Mucosa of descending colon (tissue), 3 donors: ENCODE results near the gene FAM171A1. TPM values are rescaled to one million over a fixed set of nuclear protein-coding genes. Genes with fewer than 3 reads are reported as not detected.
A peak's percentile ranks its signal among the peaks of the same experiment; 100 is the strongest.
"Not testable (repeated sequence)": the region's sequence is repeated elsewhere in the genome, so short reads cannot be mapped to it uniquely, and the experiment has no call there.

Experiments
- ATAC-seq: fragments of 200-7000 bp; cut with Tn5 transposase; one replicate; pipeline ENCODE4 v1.9.1; 2020; ENCODE audit warnings: mild to moderate bottlenecking, moderate library complexity
- DNase-seq, 3 donors: peaks; one replicate each; pipeline ENCODE4 v3.0.0-alpha.2; 2020
- H3K36me3 ChIP-seq: fragments of 200-600 bp; one replicate; pipeline ENCODE4 v1.8.0; 2021; ENCODE audit warnings: low read depth, mild to moderate bottlenecking
- H3K4me1 ChIP-seq: fragments of 200-600 bp; one replicate; pipeline ENCODE4 v1.8.0; 2021; ENCODE audit warnings: low read depth, mild to moderate bottlenecking
- H3K4me3 ChIP-seq: fragments of 200-600 bp; one replicate; pipeline ENCODE4 v1.8.0; 2021; ENCODE audit warnings: mild to moderate bottlenecking
- H3K9me3 ChIP-seq: fragments of 200-600 bp; one replicate; pipeline ENCODE4 v1.8.0; 2021; ENCODE audit warnings: mild to moderate bottlenecking
- CTCF ChIP-seq: fragments of 200-600 bp; IDR thresholded peaks from one replicate; pipeline ENCODE4 v1.8.0; 2022; ENCODE audit warnings: antibody characterized with exemption, mild to moderate bottlenecking
- intact Hi-C, 2 donors: fragments of 100-400 bp; cut with DNase I in 1 of 2; cut with micrococcal nuclease in 1 of 2; formaldehyde crosslinking; loops; one replicate each; pipeline versions ENCODE4 v1.11.0 to v1.11.1; 2022; cut with DNase I, micrococcal nuclease
- total RNA-seq, 3 donors: library from RNA; stranded (reverse); fragmentation: NEBNext Ultra II Directional in 2 of 3; extraction: Animal tissue kit (Norgen Biotek cat#: 25700) in 2 of 3; gene quantifications; one replicate each; pipeline versions ENCODE4 v1.2.1 to v1.2.4, GENCODE V29; 2021 to 2023
- donor health status: DM: no; HTN: no; CAD: no; lungs with moderate emphysema.
- donor health status: DM: no; HTN: no; CAD: no.
- donor health status: DM: no; HTN: yes; CAD: no.

The FAM171A1 gene
- total RNA-seq, 3 donors from 2014 or later = 33.7 to 60.7 (median 50.4) TPM

- TF ChIP-seq CTCF = no peak
- Histone ChIP-seq H3K9me3 (no peaks in the 10 kb centered on the region), H3K36me3 (no peaks in the 10 kb centered on the region), H3K4me1 (no peaks in the 10 kb centered on the region), H3K4me3 (no peak overlapping the region)
- intact Hi-C loops = loop anchor here in 1 of 2 donors (10.0 kb wide), 1 partner anchor 164 kb away; the partner anchor contains the start of gene FAM171A1
- DNase-seq (no peak), ATAC-seq (no peak)
Measured at GRCh38 chr10:15210521-15210920, 160.6 kb downstream of the FAM171A1 start.

- intact Hi-C loops = loop anchor here in 1 of 2 donors (10.0 kb wide), 1 partner anchor 165 kb away; the partner anchor contains the start of gene FAM171A1
- ATAC-seq (peak; percentile 82), DNase-seq (peak in 2 of 3 donors; percentile 71 to 97)
- no peaks in the 10 kb centered on the region for H3K36me3 ChIP-seq
- peak; percentile 76 for TF ChIP-seq CTCF
- H3K9me3 ChIP-seq = no peaks in the 10 kb centered on the region
- no peaks in the 10 kb centered on the region for H3K4me1 ChIP-seq
- no peak overlapping the region for H3K4me3 ChIP-seq
Measured at GRCh38 chr10:15209827-15210509, 161.1 kb downstream of the FAM171A1 start.

GRCh38 chr10:15208221-15208620 lies 162.9 kb downstream of the FAM171A1 start:
- Histone ChIP-seq H3K9me3 (no peaks in the 10 kb centered on the region), H3K4me1 (no peaks in the 10 kb centered on the region), H3K4me3 (no peak overlapping the region), H3K36me3 (no peaks in the 10 kb centered on the region)
- intact Hi-C loops = no loop called here
- no peak for TF ChIP-seq CTCF
- ATAC-seq (no peak), DNase-seq (no peak)

- ATAC-seq, H3K9me3 ChIP-seq, H3K4me1 ChIP-seq, DNase-seq, H3K4me3 ChIP-seq, H3K36me3 ChIP-seq, intact Hi-C loops: not testable (repeated sequence)
Measured at GRCh38 chr10:15207410-15207809, 163.7 kb downstream of the FAM171A1 start.

- DNase-seq = no peak
- Histone ChIP-seq H3K4me3 (no peak overlapping the region), H3K36me3 (no peaks in the 10 kb centered on the region), H3K4me1 (peaks cover 2% of the 10 kb centered on the region), H3K9me3 (no peaks in the 10 kb centered on the region)
- ATAC-seq = no peak
- intact Hi-C loops = no loop called here
- TF ChIP-seq CTCF = no peak
Measured at GRCh38 chr10:15202639-15203038, 168.4 kb downstream of the FAM171A1 start.

GRCh38 chr10:15202301-15202621 lies 168.8 kb downstream of the FAM171A1 start:
- H3K4me1 ChIP-seq, H3K4me3 ChIP-seq, intact Hi-C loops, H3K9me3 ChIP-seq, H3K36me3 ChIP-seq: not testable (repeated sequence)
- peak; percentile 60 for ATAC-seq
- DNase-seq = peak in 1 of 3 donors; percentile 33
